SK-N-MC (cell line): Measurements from ENCODE around the gene PHPT1.

ENCODE experiments used
- EZH2 ChIP-seq: fragments of 200-600 bp; sonication (generic); IDR thresholded peaks from one replicate; pipeline ENCODE4 v1.6.1; 2017; ENCODE audit warnings: antibody characterized with exemption
- POLR2AphosphoS5 ChIP-seq: IDR thresholded peaks from 2 replicates; pipeline ENCODE4 v1.6.1; 2012; ENCODE audit warnings: mild to moderate bottlenecking, low read depth, low read length, borderline replicate concordance

GRCh38 chr9:136804509-136805206 is 44.6 kb upstream of the PHPT1 start:
- TF ChIP-seq EZH2, result no peak
- TF ChIP-seq POLR2AphosphoS5, result no peak
